HG02571 (cell line): Measurements from ENCODE around the gene CXCL13.
"Not testable (repeated sequence)": the region's sequence is repeated elsewhere in the genome, so short reads cannot be mapped to it uniquely, and the experiment has no call there.

Source experiments
- ATAC-seq: cut with Tn5 transposase; IDR thresholded peaks from one replicate; pipeline ENCODE4 v1.9.1; 2021; ENCODE audit warnings: mild to moderate bottlenecking, moderate library complexity; ENCODE audit not compliant: unreplicated experiment

The CXCL13 gene

GRCh38 chr4:77600521-77601451 lies 4.8 kb upstream of the CXCL13 start:
- no peak for ATAC-seq

DNA sequence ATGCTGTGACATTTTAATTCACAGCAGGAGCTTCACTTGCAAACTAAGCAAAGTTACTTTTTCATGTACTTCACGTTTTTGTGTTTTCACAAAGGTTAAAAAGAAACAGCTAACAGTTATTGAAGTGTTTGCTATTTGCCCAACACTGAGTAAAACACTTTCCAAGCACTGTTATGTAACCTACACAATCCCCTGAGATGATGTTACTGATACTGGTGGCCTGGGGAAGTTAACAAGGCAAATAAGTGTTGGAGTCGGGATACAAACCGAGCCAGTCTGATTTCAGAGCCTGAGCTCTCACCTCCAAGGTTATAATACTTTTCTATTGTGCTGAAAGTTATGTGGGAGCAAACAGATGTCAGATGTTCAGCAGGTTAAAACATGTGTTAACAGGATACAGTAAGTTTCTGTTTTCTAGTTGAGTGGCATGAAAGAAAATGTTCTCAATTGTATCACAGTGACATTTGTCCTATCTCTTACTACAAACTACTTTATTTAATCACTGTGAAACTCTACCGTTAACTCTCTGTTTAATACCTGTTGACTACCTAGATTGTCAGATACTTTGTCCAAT lies 3.9 kb upstream of the CXCL13 start:
- no peak for ATAC-seq

DNA sequence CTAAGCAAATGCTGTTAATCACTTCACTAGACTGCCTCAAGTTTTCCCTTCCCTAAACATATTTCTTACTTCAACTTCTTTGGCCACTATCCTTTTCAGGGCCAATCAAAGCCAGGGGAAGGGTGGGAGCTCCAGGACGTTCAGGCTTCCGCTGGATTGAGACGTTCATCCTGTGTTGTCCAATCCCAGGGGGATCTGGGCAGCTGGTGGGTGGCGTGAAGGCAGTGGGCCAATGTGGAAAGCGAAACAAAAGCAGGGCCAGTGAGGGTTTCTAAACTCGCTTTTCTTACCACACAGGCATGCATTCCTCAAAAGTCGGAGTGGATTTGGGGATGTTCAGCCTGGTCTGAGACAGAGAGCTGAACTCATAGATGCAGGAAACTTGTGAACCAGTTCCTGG lies 7.6 kb downstream of the CXCL13 start:
- no peak for ATAC-seq

DNA sequence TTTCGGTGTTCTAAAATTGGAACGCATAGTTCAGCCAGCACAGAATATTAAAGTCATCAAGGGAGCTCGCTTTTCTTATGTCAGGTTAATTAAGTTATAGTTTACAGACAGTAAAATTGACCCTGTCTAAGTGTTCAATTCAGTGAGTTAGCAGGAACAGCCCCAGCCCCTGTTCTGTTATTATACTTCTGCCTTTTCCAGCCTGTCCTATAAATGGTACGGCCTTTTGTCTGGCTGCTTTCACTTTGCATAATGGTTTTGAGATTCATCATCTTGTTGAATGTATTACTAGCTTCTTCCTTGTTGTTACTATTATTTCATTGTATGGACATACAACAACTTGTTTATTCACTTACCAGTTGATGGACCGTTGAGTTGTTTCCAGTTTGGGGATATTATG lies 9.5 kb downstream of the CXCL13 start:
- ATAC-seq: no peak

DNA sequence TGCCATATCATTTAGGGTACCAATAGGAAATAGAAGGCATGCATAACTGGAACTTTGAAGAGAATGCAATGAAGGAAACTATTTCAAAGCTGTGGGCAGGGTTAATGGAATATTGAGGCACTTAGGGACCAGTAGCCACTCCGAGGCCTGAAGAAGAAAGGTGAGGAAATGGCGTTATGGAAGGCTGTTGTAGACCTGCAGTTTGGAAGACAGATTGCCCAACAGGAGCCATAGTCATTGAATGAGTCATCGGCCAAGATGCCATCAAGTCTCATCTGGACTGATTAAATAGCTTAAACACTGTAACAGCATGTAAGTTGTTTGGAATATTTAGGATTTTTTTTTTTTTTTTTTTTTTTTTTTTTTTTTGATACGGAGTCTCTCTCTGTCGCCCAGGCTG lies 11.6 kb downstream of the CXCL13 start:
- no peak for ATAC-seq

- ATAC-seq: peak; percentile 90
Observed at GRCh38 chr4:77618383-77619241, 13.0 kb downstream of the CXCL13 start.

GRCh38 chr4:77619408-77619807 lies 13.8 kb downstream of the CXCL13 start:
- no peak for ATAC-seq

DNA sequence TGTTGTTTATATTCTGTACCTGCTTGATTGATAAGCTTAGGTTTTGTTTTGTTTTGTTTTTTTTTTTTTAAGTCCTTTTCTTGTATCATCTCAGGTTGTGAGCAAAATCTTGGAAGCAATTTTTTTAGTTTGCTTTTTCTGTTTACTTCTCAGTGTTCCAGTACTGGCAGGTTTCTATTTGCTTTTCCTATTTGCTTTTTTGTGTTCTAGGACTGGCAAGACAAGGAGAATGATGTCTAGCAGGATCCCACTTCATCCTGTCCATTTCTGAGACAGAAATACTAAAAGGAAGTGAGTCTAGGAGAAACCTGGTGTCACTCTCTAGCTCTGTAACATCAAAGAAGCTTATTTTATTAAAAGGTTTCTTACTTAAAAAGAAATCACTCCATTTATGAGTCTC lies 15.6 kb downstream of the CXCL13 start:
- ATAC-seq: no peak

GRCh38 chr4:77623091-77623490 lies 17.5 kb downstream of the CXCL13 start:
- ATAC-seq: no peak

DNA sequence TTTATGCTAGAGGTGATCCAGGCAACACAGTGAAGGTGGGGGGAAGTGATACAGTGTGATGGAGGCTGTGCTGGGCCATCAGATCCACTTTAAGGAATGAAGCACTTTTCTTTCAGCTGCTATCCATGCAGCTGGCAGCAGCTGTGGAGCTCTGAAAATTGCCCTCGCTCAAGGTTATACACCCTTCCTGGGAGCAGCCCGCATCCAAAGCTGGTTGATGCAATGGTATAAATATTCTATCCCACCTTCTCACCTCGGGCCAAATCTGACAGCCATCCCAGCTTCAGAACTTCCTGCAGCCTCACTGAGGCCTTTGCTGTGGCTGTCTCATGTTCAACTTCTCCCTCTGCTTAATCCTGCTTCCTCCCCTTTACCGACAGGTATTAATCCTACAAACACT lies 18.6 kb downstream of the CXCL13 start:
- ATAC-seq: no peak

DNA sequence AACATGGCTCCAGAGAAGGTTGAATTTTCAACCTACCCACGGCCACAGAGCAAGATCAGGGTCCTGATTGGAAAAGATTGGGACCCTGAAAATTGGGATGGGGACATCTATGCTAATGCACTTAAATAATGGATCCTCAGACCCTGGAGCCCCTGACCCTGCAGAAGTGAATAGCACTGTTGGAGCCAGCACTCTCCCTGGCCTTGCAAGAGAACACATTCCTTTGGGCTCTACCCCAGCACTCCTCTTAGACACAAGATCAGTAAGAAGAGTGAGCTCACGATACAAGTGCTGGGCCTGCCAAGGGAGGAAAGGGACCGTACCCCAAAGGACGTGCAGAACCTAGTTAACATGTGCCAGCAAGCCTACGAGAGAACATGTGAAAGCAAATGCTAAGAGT lies 19.9 kb downstream of the CXCL13 start:
- no peak for ATAC-seq

GRCh38 chr4:77629885-77630284 lies 24.3 kb downstream of the CXCL13 start:
- ATAC-seq: peak; percentile 94

DNA sequence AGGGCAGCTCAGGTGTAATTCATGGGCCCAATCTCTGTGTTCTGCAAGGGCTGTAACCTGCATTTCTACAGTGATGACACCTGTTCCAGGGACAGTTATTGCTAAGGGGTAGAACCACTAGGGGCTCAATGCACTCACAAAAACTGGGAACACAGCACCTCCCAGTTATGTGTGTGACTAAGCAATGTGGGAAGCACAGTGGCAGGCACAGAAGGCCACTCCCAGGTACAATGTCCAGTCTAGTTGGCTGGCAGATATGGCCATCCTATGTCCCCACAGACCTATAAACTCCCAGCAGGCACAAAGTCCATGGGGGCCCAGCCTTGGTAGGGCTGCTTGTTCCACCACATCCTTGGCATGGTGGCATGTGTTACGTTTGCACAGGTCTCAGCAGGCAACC lies 25.7 kb downstream of the CXCL13 start:
- no peak for ATAC-seq

- ATAC-seq: no peak
Observed at GRCh38 chr4:77634132-77634785, 28.6 kb downstream of the CXCL13 start.

GRCh38 chr4:77635246-77635645 lies 29.6 kb downstream of the CXCL13 start:
- ATAC-seq: no peak

- no peak for ATAC-seq
Observed at GRCh38 chr4:77635876-77636275, 30.3 kb downstream of the CXCL13 start.

GRCh38 chr4:77636902-77637301 lies 31.3 kb downstream of the CXCL13 start:
- ATAC-seq: no peak

DNA sequence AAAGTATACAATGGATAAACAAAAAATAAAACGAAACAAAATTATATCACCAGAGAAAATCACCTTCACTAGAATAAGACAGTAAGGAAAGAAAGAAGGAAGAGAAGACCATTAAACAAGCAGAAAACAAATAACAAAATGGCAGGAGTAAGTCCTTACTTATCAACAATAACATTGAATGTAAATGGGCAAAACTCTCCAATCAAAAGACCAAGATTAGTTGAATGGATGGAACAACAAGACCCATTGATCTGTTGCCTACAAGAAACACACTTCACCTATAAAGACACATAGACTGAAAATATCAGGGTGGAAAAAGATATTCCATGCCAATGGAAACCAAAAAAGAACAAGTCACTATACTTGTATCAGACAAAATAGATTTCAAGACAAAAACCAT lies 38.4 kb downstream of the CXCL13 start:
- ATAC-seq: not testable (repeated sequence)

DNA sequence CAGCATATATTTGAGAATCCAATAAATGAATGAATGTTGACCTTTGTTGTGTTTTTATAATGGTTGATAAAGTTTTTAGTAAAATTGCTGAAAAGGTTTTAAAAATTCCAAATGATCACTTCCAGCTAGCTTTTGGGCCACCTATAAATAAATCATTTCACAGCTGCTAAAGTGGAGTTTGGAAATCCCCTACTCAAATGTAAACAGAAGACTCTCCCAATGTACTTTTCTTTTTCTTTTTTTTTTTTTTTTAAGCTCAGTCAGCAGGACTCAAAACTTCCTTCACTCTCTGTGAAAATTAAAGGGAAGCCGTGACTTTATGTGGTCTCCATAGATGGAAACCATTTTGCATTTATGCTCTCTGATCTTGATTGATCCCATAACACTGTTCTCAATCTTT lies 45.2 kb downstream of the CXCL13 start:
- ATAC-seq: no peak

DNA sequence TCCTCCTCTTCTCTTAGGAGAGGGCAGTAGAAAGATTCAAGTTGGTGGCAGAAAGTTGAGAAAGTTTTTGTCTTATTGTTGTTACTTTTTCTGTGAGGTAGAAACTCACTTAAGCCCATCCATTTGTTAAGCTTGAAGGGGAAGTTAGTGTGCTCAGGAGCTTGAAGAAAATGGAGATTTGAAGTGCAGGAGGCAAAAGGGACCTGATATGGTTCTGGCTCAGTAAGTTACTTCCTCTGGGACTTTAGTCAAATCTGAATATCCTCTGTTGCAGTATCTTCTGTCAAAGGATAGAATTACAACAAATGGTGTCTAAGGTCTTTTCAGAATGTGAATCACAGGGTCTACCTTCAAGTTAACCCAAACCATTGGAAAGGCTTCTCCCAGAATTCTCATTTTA lies 46.2 kb downstream of the CXCL13 start:
- no peak for ATAC-seq
